Muscle layer of colon (tissue), 2 donors: ENCODE results near the gene BPIFB2.

Experiments
- H3K27ac ChIP-seq: one replicate; pipeline ENCODE4 v1.7.0; 2013; ENCODE audit warnings: low read depth, mild to moderate bottlenecking, low read length, moderate library complexity
- H3K27me3 ChIP-seq, 2 donors: one replicate each; pipeline ENCODE4 v1.7.0; 2013; ENCODE audit warnings: low read length in 2 of 2, mild to moderate bottlenecking in 2 of 2; ENCODE audit not compliant: insufficient read depth in 2 of 2, control insufficient read depth in 1 of 2
- H3K36me3 ChIP-seq: one replicate; pipeline ENCODE4 v1.7.0; 2013; ENCODE audit warnings: mild to moderate bottlenecking, low read length; ENCODE audit not compliant: insufficient read depth
- H3K4me1 ChIP-seq: one replicate; pipeline ENCODE4 v1.7.0; 2013; ENCODE audit warnings: mild to moderate bottlenecking, low read length; ENCODE audit not compliant: insufficient read depth
- H3K4me3 ChIP-seq, 2 donors: one replicate each; pipeline ENCODE4 v1.7.0; 2013; ENCODE audit warnings: low read length in 2 of 2, low read depth in 1 of 2, mild to moderate bottlenecking in 1 of 2, moderate library complexity in 1 of 2
- H3K9ac ChIP-seq: one replicate; pipeline ENCODE4 v1.7.0; 2013; ENCODE audit warnings: low read length
- H3K9me3 ChIP-seq: one replicate; pipeline ENCODE4 v1.7.0; 2013; ENCODE audit warnings: mild to moderate bottlenecking, low read length
- donor health status: abdominal sarcoma.
- donor health status: Adenocarcinoma of cecum.

The BPIFB2 gene

GRCh38 chr20:33028875-33029274 lies 21.4 kb downstream of the BPIFB2 start:
- Histone ChIP-seq H3K36me3 (no peaks in the 10 kb centered on the region), H3K9me3 (no peaks in the 10 kb centered on the region), H3K9ac (no peak overlapping the region), H3K27me3 (peaks cover 0 to 3% of the 10 kb centered on the region in 2 donors), H3K27ac (no peak overlapping the region), H3K4me3 (no peak overlapping the region), H3K4me1 (no peaks in the 10 kb centered on the region)

- H3K9me3 ChIP-seq = no peaks in the 10 kb centered on the region
- H3K9ac ChIP-seq = no peak overlapping the region
- H3K27ac ChIP-seq = no peak overlapping the region
- no peaks in the 10 kb centered on the region for H3K4me1 ChIP-seq
- no peaks in the 10 kb centered on the region for H3K36me3 ChIP-seq
- no peak overlapping the region for H3K4me3 ChIP-seq
- H3K27me3 ChIP-seq = peaks cover 0 to 3% of the 10 kb centered on the region in 2 donors
Observed at GRCh38 chr20:33030076-33030475, 22.6 kb downstream of the BPIFB2 start.

- Histone ChIP-seq H3K4me3 (no peak overlapping the region), H3K9me3 (no peaks in the 10 kb centered on the region), H3K4me1 (no peaks in the 10 kb centered on the region), H3K36me3 (no peaks in the 10 kb centered on the region), H3K9ac (no peak overlapping the region), H3K27me3 (peaks cover 0 to 3% of the 10 kb centered on the region in 2 donors), H3K27ac (no peak overlapping the region)
Observed at GRCh38 chr20:33030569-33030968, 23.1 kb downstream of the BPIFB2 start.

- no peaks in the 10 kb centered on the region for H3K9me3 ChIP-seq
- H3K36me3 ChIP-seq = no peaks in the 10 kb centered on the region
- H3K27ac ChIP-seq = no peak within 1 kb of the TSS
- H3K4me1 ChIP-seq = no peaks in the 10 kb centered on the region
- H3K9ac ChIP-seq = no peak within 1 kb of the TSS
- peaks cover 0 to 3% of the 10 kb centered on the region in 2 donors for H3K27me3 ChIP-seq
- no peak within 1 kb of the TSS for H3K4me3 ChIP-seq
Observed at GRCh38 chr20:33031531-33031930, 24.0 kb downstream of the BPIFB2 start, which contains the start of gene BPIFB6. TSS of gene BPIFB6 (plus strand) at chr20:33031648. CDS start at chr20:33031648, 0 bp downstream.

- H3K27ac ChIP-seq = no peak overlapping the region
- no peak overlapping the region for H3K9ac ChIP-seq
- H3K36me3 ChIP-seq = no peaks in the 10 kb centered on the region
- no peaks in the 10 kb centered on the region for H3K4me1 ChIP-seq
- H3K9me3 ChIP-seq = no peaks in the 10 kb centered on the region
- H3K4me3 ChIP-seq = no peak overlapping the region
- peaks cover 0 to 3% of the 10 kb centered on the region in 2 donors for H3K27me3 ChIP-seq
Observed at GRCh38 chr20:33032555-33032954, 25.1 kb downstream of the BPIFB2 start.

- no peaks in the 10 kb centered on the region for H3K36me3 ChIP-seq
- no peaks in the 10 kb centered on the region for H3K27me3 ChIP-seq
- no peak overlapping the region for H3K27ac ChIP-seq
- no peak overlapping the region for H3K9ac ChIP-seq
- H3K4me1 ChIP-seq = no peaks in the 10 kb centered on the region
- H3K4me3 ChIP-seq = no peak overlapping the region
- no peaks in the 10 kb centered on the region for H3K9me3 ChIP-seq
Observed at GRCh38 chr20:33033381-33033780, 25.9 kb downstream of the BPIFB2 start.

GRCh38 chr20:33034115-33034514 lies 26.6 kb downstream of the BPIFB2 start:
- Histone ChIP-seq H3K4me3 (no peak overlapping the region), H3K36me3 (no peaks in the 10 kb centered on the region), H3K4me1 (no peaks in the 10 kb centered on the region), H3K27ac (no peak overlapping the region), H3K27me3 (no peaks in the 10 kb centered on the region), H3K9me3 (no peaks in the 10 kb centered on the region), H3K9ac (no peak overlapping the region)

- H3K9me3 ChIP-seq = no peaks in the 10 kb centered on the region
- H3K4me3 ChIP-seq = no peak overlapping the region
- H3K4me1 ChIP-seq = no peaks in the 10 kb centered on the region
- H3K36me3 ChIP-seq = no peaks in the 10 kb centered on the region
- no peak overlapping the region for H3K9ac ChIP-seq
- no peak overlapping the region for H3K27ac ChIP-seq
- H3K27me3 ChIP-seq = no peaks in the 10 kb centered on the region
Observed at GRCh38 chr20:33034901-33035492, 27.5 kb downstream of the BPIFB2 start.

- Histone ChIP-seq H3K36me3 (no peaks in the 10 kb centered on the region), H3K4me3 (no peak overlapping the region), H3K9ac (no peak overlapping the region), H3K27ac (no peak overlapping the region), H3K4me1 (no peaks in the 10 kb centered on the region), H3K27me3 (no peaks in the 10 kb centered on the region), H3K9me3 (no peaks in the 10 kb centered on the region)
Observed at GRCh38 chr20:33037456-33037855, 30.0 kb downstream of the BPIFB2 start.

GRCh38 chr20:33038243-33038642 lies 30.7 kb downstream of the BPIFB2 start:
- no peaks in the 10 kb centered on the region for H3K9me3 ChIP-seq
- H3K36me3 ChIP-seq = no peaks in the 10 kb centered on the region
- no peaks in the 10 kb centered on the region for H3K4me1 ChIP-seq
- no peak overlapping the region for H3K4me3 ChIP-seq
- no peak overlapping the region for H3K9ac ChIP-seq
- no peaks in the 10 kb centered on the region for H3K27me3 ChIP-seq
- H3K27ac ChIP-seq = no peak overlapping the region

GRCh38 chr20:33042430-33042829 lies 34.9 kb downstream of the BPIFB2 start:
- Histone ChIP-seq H3K9me3 (no peaks in the 10 kb centered on the region), H3K9ac (no peak overlapping the region), H3K27ac (no peak overlapping the region), H3K4me1 (no peaks in the 10 kb centered on the region), H3K36me3 (no peaks in the 10 kb centered on the region), H3K4me3 (no peak overlapping the region), H3K27me3 (no peaks in the 10 kb centered on the region)

GRCh38 chr20:33042983-33043730 lies 35.7 kb downstream of the BPIFB2 start:
- H3K27me3 ChIP-seq = no peaks in the 10 kb centered on the region
- no peaks in the 10 kb centered on the region for H3K4me1 ChIP-seq
- H3K36me3 ChIP-seq = no peaks in the 10 kb centered on the region
- H3K4me3 ChIP-seq = no peak overlapping the region
- no peaks in the 10 kb centered on the region for H3K9me3 ChIP-seq
- no peak overlapping the region for H3K27ac ChIP-seq
- no peak overlapping the region for H3K9ac ChIP-seq
